Measurements from ENCODE around the gene DPF3. TPM values are rescaled to one million over a fixed set of nuclear protein-coding genes. Genes with fewer than 3 reads are reported as not detected.

Gene DPF3
- polyA plus RNA-seq, 6 donors from 2014 or later: 4.2 to 9.0 (median 6.1) TPM

DNA sequence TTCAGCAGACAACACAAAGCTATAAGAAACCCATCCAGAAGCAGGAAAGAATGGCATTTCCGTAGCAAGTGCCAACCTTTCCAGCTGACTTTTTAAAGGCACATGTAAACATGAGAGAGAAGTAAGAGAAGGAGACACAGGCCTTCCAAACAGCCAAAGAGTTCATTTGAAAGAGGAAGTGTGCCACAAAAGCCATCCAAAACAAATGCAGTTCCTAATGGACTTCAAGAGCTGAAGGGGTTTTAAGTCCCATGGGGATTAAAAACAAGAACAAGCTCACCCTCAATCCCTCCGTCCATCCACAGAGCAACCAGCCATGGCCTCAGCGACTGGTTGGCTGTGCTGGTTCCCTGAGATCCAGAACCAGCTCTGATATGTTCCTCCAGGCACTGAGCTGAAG is 4.5 kb upstream of the DPF3 start:
- Mint-ChIP-seq H3K4me3 (no peak overlapping the region), H3K27ac (no peak overlapping the region), H3K4me1 (peaks cover 13 to 21% (median 14%) of the 10 kb centered on the region in 3 donors), H3K36me3 (no peaks in the 10 kb centered on the region), H3K9me3 (no peaks in the 10 kb centered on the region), H3K27me3 (peaks cover 0 to 18% (median 4%) of the 10 kb centered on the region in 3 donors)
- no peak for DNase-seq
- ATAC-seq (ENCODE audit: low read depth in 2 of 2): no peak

DNA sequence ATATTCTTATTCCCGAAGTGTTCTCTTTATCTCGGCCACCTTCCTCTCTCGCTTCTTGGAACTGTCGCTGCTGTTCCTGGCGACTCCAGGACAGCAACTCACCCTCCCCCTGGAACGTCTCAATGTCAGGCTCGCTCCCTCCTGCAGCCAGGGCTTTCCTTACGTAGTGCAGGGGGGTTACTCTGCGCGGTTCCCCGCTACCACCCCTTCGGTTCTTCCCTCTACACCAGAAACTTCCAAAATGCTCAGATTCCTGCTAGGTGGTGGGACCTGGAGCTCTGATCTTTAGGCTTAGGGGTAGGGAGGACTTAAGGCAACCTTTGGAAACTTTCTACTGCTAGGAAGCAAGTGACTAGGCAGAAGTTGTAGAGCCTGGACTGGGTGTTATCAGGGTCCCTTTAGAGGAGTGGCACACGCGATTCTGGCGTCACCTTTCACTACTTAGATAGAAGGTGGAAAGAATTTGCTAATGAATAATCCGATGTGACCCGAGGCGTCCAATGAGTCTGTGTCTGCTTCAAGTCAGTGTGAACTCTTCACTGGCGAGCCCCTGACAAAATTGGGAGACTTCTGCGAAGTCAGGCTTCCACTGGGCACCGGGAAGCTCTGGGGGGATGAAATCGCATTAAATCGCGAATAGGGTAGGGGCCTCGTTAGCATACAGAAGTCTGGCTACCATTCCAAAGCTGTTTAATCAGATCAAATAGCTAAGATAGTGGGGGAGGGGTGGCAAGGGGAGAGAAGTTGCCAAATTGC is 900 bp upstream of the DPF3 start:
- Mint-ChIP-seq H3K27me3 (peaks cover 0 to 13% (median 4%) of the 10 kb centered on the region in 3 donors), H3K27ac (peak overlapping the region in 2 of 6 donors; percentile 56 to 71), H3K4me1 (peaks cover 31 to 40% (median 36%) of the 10 kb centered on the region in 3 donors), H3K9me3 (no peaks in the 10 kb centered on the region), H3K4me3 (peak overlapping the region; percentile 92 to 100 (median 98)), H3K36me3 (no peaks in the 10 kb centered on the region)
- DNase-seq (peak; percentile 27), ATAC-seq (ENCODE audit: low read depth in 2 of 2) (no peak)

DNA sequence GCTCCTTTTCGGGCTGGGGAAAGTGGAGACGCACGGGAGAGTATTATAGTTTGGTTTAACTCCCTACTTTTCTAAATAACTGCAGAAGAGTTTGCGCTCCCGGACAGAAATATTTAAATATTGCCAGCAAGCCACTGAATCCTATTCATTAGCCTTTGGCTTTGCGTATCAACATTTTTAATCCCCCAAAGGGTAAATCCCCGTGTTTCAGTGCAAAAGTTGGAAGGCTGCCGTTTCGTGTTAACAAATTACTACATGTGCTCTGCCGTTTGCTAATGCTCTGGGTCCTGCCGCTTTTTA is 372 bp upstream of the DPF3 start:
- Mint-ChIP-seq H3K4me3 (peak overlapping the region; percentile 92 to 100 (median 98)), H3K36me3 (no peaks in the 10 kb centered on the region), H3K4me1 (peaks cover 31 to 40% (median 36%) of the 10 kb centered on the region in 3 donors), H3K27me3 (peaks cover 0 to 13% (median 4%) of the 10 kb centered on the region in 3 donors), H3K27ac (peak overlapping the region in 4 of 6 donors; percentile 4 to 95 (median 73)), H3K9me3 (no peaks in the 10 kb centered on the region)
- ATAC-seq (ENCODE audit: low read depth in 2 of 2): no peak
- no peak for DNase-seq

DNA sequence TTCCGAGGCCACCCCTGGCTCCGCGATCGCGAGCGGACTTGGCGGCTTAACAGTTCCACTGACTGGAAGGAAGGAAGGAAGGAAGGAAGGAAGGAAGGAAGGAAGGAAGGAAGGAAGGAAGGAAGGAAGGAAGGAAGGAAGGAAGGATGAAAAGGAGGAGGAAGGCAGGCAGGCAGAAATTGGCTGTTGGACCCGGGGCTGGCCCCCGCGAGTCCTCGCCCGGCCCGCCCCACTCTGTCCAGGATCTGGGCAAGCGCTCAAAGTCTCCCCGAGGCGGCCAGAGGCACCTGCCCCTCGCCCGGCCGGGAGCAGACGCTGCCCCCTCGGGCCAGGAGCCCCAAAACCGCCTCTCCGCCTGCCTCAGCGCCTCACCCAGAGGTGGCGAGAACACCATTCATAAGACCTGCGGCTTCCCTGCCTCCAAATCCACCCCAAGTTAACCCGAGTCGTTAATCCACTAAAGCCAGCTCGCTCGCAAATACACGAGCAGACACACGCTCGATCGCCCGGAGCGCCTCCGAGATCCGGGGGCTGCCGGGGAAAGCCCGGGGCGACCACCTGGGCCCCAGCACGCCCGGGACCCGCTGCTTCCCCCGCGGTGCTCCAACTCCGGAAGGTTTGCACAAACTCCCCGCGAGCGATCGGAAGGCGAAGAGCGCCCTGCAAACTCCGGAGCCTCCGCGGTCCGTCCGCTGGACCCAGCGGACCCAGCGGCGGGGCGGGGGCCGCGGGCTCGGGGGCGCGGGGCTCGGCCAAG is 844 bp downstream of the DPF3 start:
- DNase-seq: peak; percentile 27
- Mint-ChIP-seq H3K9me3 (peaks cover 0 to under 1% (median 0%) of the 10 kb centered on the region in 7 donors), H3K27ac (peak overlapping the region in 4 of 6 donors; percentile 43 to 94 (median 89)), H3K36me3 (peaks cover 0 to 5% of the 10 kb centered on the region in 2 donors), H3K4me3 (peak overlapping the region; percentile 92 to 100 (median 98)), H3K27me3 (peaks cover 0 to 13% (median 4%) of the 10 kb centered on the region in 3 donors), H3K4me1 (peaks cover 34 to 42% (median 41%) of the 10 kb centered on the region in 3 donors)
- ATAC-seq (ENCODE audit: low read depth in 2 of 2): peak in 1 of 2 donors; percentile 11

DNA sequence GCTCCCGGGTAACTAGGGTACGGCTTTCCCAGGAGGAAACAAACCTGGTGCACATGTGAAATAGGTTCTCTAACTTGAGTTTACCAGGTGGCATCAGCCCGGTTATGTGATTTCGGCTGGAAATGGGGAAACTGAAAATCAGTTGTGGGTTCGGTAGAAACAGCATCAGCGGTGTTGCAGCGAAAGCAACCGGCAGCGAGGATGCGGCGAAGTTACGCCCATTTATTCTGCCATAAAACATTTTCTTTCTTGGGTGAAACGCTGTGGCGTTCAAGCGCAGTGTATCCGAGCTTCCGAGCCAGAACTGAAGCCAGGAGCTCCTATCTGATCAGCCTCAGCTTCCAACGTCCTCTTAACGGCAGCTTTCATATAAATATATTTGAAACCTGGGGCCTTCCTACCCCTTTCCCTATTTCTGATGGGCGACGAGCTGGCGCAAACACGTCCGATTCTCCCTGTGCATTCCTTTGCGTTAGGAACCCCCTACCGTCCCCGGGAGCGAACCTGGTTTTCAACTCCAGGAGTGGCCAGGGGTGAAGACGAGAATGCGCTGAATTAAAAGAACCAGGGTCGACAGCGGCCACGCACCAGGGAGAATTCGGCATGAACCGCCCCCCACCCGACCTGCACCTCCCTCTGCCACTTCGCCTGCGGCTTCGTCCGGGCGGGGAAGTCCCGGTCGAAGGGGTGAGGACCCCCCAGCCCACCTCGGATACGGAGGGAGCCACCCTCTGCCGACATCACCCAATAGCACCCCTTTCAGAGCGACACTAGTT is 1.6 kb downstream of the DPF3 start:
- DNase-seq: peak; percentile 33
- H3K4me3 Mint-ChIP-seq: peak overlapping the region; percentile 92 to 100 (median 98)
- peaks cover 4 to 8% of the 10 kb centered on the region in 2 donors for H3K36me3 Mint-ChIP-seq
- peaks cover 0 to 2% (median 0%) of the 10 kb centered on the region in 7 donors for H3K9me3 Mint-ChIP-seq
- H3K27ac Mint-ChIP-seq: peak overlapping the region; percentile 39 to 95 (median 88)
- H3K4me1 Mint-ChIP-seq: peaks cover 35 to 47% (median 42%) of the 10 kb centered on the region in 3 donors
- peak in 1 of 2 donors; percentile 9 for ATAC-seq (ENCODE audit: low read depth in 2 of 2)
- peaks cover 0 to 11% (median 4%) of the 10 kb centered on the region in 3 donors for H3K27me3 Mint-ChIP-seq

DNA sequence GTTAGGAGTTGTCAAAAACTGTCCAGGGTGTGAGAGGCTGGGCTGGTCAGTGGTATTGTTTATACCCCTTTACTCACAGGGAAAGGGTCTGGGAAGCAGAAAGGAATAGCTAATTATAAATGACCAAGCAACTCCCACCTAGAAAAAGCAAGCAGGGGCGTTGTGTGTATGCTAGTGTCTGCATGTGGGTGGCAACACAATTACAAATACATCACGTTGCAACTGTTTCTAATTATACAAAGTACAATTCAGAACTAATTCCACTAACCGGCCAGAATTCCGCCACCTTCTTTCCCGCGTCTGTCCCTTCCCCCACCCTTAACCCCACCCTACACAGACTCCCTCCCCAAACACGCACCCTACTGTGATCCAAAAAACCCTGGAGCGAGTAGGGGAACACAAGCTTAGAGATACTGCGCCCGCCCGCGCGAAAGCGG is 2.2 kb downstream of the DPF3 start:
- ATAC-seq (ENCODE audit: low read depth in 2 of 2): no peak
- no peak for DNase-seq
- Mint-ChIP-seq H3K27me3 (peaks cover 0 to 5% (median 4%) of the 10 kb centered on the region in 3 donors), H3K27ac (peak overlapping the region in 2 of 6 donors; percentile 43 to 89), H3K4me3 (peak overlapping the region; percentile 92 to 100 (median 98)), H3K36me3 (peaks cover 7 to 14% of the 10 kb centered on the region in 2 donors), H3K9me3 (peaks cover 0 to 3% (median 0%) of the 10 kb centered on the region in 7 donors), H3K4me1 (peaks cover 35 to 51% (median 46%) of the 10 kb centered on the region in 3 donors)

DNA sequence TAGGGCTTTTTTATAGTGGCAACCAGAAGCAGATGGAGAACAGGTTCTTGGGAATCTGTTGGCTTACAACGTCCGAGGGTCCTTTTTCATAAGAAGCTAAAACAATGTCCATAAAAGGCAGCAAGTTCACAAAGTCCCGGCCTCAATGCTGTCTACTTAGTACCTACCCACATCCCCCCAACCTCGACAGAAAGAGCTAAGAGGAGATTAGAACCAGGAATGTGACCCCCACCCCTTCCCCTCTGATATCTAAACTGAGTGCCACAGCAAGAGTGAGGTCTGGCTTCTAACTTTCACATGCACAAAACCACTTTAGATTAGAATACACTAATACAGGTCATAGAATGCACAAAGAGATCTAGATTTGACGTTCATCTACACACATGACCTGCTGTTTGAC is 4.5 kb downstream of the DPF3 start:
- Mint-ChIP-seq H3K27me3 (no peaks in the 10 kb centered on the region), H3K9me3 (peaks cover 0 to 4% (median 2%) of the 10 kb centered on the region in 7 donors), H3K27ac (no peak overlapping the region), H3K4me1 (peaks cover 29 to 46% (median 39%) of the 10 kb centered on the region in 3 donors), H3K36me3 (peaks cover 7 to 26% of the 10 kb centered on the region in 2 donors), H3K4me3 (peak overlapping the region in 1 of 8 donors; percentile 26)
- ATAC-seq (ENCODE audit: low read depth in 2 of 2) (no peak), DNase-seq (no peak)

DNA sequence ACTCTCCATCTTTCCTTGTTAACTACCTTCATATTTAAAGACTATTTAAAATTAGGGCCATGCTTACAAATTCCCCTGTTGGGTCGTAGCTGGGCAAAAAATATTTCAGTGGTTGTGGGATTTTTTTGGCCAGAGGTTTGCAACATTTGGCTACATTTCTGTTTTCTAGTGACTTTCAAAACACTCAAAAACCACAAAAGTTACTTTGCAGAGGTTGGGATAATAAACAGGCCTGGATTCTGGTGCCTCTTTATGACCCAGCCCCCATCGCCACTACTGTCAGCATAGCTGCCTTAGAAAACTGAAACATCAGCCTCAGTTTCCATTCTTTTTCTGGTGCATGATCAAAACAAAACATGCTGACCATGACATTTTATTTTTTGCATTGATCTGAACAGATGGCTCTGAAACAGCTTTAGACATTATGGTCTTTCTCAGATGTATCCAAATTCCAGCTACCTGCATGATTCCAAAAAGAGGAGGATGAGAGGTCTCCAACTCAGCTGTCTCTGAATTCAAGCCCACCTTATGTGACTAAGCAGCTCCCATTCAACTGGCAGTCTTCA is 5.2 kb downstream of the DPF3 start:
- ATAC-seq (ENCODE audit: low read depth in 2 of 2) (no peak), DNase-seq (no peak)
- Mint-ChIP-seq H3K9me3 (peaks cover 0 to 4% (median 2%) of the 10 kb centered on the region in 7 donors), H3K4me3 (no peak overlapping the region), H3K27ac (no peak overlapping the region), H3K27me3 (no peaks in the 10 kb centered on the region), H3K36me3 (peaks cover 7 to 26% of the 10 kb centered on the region in 2 donors), H3K4me1 (peaks cover 30 to 51% (median 39%) of the 10 kb centered on the region in 3 donors)

DNA sequence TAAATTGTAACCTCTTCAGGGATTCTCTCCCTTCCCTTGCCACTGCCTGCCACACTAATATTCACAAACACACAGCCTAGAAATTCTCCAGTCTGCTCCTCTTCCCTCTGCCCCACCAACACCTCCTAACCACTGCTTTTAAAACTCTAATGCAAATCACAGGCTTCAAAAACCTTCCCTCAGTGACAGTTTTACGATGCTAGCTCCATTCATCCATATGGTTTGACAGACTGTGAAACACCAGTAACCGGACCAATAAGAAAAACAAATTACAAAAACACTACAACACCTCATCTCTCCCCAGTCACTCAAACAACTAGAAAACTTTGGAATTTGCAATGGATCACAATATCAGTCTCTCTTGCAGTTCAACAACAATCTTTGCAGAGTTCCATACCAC is 5.7 kb downstream of the DPF3 start:
- DNase-seq (no peak), ATAC-seq (ENCODE audit: low read depth in 2 of 2) (no peak)
- Mint-ChIP-seq H3K4me1 (peaks cover 33 to 57% (median 39%) of the 10 kb centered on the region in 3 donors), H3K9me3 (peaks cover 0 to 4% (median 2%) of the 10 kb centered on the region in 7 donors), H3K36me3 (peaks cover 7 to 26% of the 10 kb centered on the region in 2 donors), H3K4me3 (no peak overlapping the region), H3K27ac (peak overlapping the region in 1 of 6 donors; percentile 23), H3K27me3 (no peaks in the 10 kb centered on the region)

DNA sequence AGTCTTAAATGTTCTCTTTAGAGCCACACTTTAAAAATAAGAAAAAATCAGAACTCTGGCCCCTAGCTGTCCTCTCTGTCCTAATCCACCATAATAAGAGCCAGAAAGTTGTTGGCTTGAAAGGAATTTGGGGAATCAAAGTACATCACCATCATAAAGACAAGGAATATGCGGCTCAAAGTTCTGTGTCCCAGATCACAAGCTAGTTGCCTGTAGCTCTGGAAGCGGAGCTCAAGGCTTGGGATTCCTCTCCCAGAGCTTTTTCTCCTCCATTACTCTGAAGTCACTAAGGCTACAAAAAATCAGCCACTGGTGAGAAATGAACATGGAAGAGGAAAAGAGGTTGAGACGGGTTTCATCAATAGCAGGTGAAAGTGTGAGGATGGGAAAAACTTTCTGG is 6.4 kb downstream of the DPF3 start:
- ATAC-seq (ENCODE audit: low read depth in 2 of 2): no peak
- no peak overlapping the region for H3K4me3 Mint-ChIP-seq
- peaks cover 36 to 52% (median 36%) of the 10 kb centered on the region in 3 donors for H3K4me1 Mint-ChIP-seq
- H3K36me3 Mint-ChIP-seq: peaks cover 11 to 26% of the 10 kb centered on the region in 2 donors
- H3K27ac Mint-ChIP-seq: peak overlapping the region in 1 of 6 donors; percentile 29
- H3K9me3 Mint-ChIP-seq: peaks cover 0 to 5% (median 2%) of the 10 kb centered on the region in 7 donors
- no peak for DNase-seq
- H3K27me3 Mint-ChIP-seq: no peaks in the 10 kb centered on the region

DNA sequence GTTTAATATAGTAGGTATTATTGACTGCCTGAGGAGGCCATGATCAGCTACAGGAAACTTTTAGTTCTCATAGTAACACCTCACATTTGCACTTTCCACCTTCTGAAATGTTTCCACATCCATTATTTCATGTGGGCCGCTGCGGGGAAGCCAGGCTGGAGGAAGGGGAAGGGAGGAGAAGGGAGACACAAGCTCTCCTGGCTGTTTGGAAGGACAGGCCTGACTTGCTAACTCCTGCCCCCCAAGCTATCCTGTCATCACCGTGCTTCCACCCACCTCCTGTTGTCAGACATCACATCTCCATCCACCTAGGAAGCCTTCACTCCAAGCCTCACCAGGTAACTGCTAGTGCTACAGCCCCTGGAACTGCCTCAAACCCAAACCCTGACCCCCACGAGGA is 9.5 kb downstream of the DPF3 start:
- Mint-ChIP-seq H3K36me3 (peaks cover 11 to 26% of the 10 kb centered on the region in 2 donors), H3K4me3 (no peak overlapping the region), H3K4me1 (peaks cover 26 to 58% (median 30%) of the 10 kb centered on the region in 3 donors), H3K9me3 (peaks cover 0 to 5% (median 2%) of the 10 kb centered on the region in 7 donors), H3K27me3 (no peaks in the 10 kb centered on the region), H3K27ac (no peak overlapping the region)
- DNase-seq (no peak), ATAC-seq (ENCODE audit: low read depth in 2 of 2) (no peak)

DNA sequence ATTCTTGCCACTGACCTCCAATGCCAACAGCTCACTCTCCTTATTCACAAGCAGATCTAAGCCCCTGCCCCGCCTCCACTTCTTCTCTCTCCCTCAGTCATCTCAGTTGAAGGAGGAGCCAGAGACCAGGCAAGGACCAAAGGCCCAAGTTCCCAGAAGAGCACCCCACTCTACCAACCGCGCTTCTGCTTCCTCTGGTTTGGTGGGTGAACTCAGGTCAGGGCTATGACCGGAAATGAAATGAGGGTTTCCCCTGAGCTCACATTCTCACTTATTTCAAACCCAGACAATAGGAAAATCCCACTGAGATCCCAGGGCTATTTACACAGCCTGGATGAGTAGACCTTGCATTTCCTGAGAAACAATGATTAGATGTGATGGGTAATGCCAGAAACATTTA is 9.9 kb downstream of the DPF3 start:
- H3K27me3 Mint-ChIP-seq: no peaks in the 10 kb centered on the region
- peaks cover 26 to 62% (median 32%) of the 10 kb centered on the region in 3 donors for H3K4me1 Mint-ChIP-seq
- ATAC-seq (ENCODE audit: low read depth in 2 of 2) (no peak), DNase-seq (no peak)
- H3K9me3 Mint-ChIP-seq: peaks cover 0 to 5% (median 2%) of the 10 kb centered on the region in 7 donors
- peaks cover 14 to 26% of the 10 kb centered on the region in 2 donors for H3K36me3 Mint-ChIP-seq
- peak overlapping the region in 1 of 8 donors; percentile 47 for H3K4me3 Mint-ChIP-seq
- peak overlapping the region in 1 of 6 donors; percentile 49 for H3K27ac Mint-ChIP-seq

All from naive B cell (primary cell).